TTC549 (cell line): ENCODE data around the gene PRL.

Experiments
- FAIRE-seq: peaks from 2 replicates; lab custom pipeline; 2012; peaks lifted over from hg19 to GRCh38; lab: Jason Lieb, UNC

PRL gene

GRCh38 chr6:22296936-22297335 lies at the start of gene PRL:
Gene PRL (minus strand): TSS chr6:22297036. CDS start chr6:22296982, 54 bp downstream.
- no peak for FAIRE-seq

GRCh38 chr6:22343864-22344263 lies 47.0 kb upstream of the PRL start:
- FAIRE-seq: no peak

DNA sequence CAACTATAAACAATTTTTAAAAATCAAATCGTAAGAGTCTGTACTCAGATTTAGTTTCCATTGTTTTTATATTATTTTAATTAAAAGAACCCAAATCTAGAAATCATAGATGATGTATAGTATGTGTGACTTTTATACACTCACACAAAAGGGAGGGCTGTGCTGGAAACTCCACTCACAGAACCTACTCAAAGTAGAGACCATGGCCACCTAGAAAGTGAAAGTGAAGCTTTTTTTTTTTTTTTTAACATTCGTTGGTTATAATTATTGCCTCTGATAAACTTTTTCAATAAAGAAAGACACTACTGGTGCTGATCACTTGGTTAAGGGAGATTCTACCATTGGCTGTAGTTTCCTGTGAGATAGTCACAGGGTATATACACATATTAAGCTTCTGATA lies 37.9 kb upstream of the PRL start:
- FAIRE-seq: no peak

GRCh38 chr6:22333802-22334201 lies 37.0 kb upstream of the PRL start:
- FAIRE-seq: no peak

DNA sequence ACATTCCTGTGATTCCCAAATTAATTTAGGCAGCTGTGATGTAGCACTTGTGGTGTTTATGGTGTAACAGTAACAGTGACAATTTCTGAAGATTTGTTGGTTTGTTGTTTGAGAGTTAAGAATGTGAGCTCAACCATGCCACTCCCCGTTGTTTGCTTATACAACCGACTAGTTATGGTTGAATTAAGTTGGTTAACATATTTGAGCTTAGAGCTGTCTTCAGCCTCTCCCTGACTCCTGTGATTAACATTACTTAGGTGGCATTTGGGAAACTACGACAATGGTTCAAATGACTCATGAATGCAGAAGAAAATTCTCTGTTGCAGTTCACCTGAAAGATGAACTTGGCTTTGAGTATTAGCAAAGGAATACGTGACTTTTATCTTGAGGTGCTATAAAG lies 35.9 kb upstream of the PRL start:
- FAIRE-seq: no peak

GRCh38 chr6:22332216-22332615 lies 35.4 kb upstream of the PRL start:
- no peak for FAIRE-seq

DNA sequence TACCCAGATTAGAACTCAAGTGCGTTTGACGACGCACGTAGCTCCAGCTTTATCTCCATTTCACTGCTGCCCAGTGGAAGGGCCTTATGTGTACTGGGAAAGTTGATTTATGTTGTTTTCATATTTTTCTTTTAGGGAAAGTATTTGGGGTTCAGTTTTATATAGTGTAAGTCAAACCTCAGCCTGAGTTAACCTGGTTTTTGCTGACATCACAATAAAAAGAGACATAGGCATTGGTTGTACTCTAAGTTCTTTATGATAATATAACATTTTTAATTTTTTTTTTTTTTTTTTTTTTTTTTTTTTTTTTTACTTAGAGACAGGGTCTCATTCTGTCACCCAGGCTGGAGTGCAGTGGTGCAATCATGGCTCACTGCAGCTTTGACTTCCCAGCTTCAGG lies 34.1 kb upstream of the PRL start:
- no peak for FAIRE-seq

DNA sequence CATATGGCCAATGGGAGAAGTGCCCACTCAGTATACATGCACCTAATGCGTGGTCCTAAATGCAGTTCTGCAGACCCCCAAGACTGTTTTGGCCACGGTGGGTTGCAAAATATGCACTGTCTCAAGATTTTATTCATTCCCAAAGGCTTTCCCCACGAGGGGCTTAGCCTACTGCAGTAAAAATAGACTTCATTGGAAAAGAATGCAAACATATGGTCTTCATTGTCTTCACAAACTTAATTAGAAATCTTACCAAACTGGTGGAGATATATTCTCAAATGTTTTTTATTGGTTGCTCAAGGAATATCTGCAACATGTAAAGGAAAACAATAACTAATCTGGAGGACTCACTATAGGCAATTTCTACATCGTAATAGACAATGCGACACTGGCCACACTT lies 31.6 kb upstream of the PRL start:
- no peak for FAIRE-seq

GRCh38 chr6:22327881-22328280 lies 31.0 kb upstream of the PRL start:
- no peak for FAIRE-seq

- no peak for FAIRE-seq
Observed at GRCh38 chr6:22326500-22326899, 29.7 kb upstream of the PRL start.

- no peak for FAIRE-seq
Observed at GRCh38 chr6:22325481-22325880, 28.6 kb upstream of the PRL start.

DNA sequence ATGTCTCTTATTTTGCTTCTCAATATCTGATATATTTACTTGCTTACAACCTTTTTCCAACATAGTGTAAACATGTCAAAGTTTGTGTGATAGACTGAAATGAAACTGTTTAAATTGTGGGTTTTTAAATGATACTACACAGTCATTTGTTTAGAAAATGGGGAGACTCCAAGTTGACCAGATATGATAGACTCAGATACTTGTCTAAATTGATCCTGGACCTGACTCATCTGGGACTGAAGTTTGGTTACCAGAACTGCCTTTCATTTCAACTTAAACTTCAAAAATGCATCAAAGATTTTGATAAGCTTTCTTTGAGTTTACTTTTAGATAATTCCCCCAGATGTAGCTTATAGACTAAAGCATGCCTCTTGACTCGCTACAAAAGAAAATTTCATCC lies 27.0 kb upstream of the PRL start:
- FAIRE-seq: no peak

- no peak for FAIRE-seq
Observed at GRCh38 chr6:22322103-22323030, 25.5 kb upstream of the PRL start.

GRCh38 chr6:22320750-22321149 lies 23.9 kb upstream of the PRL start:
- FAIRE-seq: no peak

DNA sequence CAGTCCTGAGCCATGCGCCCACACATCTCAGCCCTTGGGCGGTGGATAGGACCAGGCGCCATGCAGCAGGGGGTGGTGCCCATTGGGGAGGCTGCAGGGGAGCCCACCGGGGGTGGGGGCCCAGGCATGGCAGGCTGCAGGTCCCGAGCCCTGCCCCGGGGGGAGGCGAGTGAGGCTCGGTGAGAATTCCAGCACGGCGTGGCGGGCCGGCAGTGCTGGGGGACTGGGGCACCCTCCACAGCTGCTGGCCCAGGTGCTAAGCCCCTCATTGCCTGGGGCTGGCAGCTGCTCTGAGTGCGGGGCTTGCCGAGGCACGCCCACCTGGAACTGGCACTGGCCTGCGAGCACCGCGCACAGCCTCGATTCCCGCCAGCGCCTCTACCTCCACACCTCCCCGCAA lies 21.6 kb upstream of the PRL start:
- FAIRE-seq: no peak

DNA sequence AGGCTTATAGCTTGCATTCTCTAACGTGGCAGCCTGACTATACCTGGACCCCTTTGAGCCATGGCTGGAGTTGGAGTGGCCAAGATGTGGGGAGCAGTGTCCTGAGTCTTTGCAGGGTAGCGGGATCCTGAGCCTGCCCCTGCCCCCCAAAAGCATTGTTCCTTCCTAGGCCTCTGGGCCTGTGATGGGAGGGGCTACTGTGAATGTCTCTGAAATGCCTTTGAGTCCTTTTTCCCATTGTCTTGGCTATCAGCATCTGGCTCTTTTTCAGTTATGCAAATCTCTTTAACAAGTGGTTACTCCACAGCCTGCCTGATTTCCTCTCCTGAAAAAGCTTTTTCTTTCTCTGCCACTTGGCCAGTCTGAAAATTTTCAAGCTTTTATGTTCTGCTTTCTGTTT lies 17.0 kb upstream of the PRL start:
- FAIRE-seq: no peak

DNA sequence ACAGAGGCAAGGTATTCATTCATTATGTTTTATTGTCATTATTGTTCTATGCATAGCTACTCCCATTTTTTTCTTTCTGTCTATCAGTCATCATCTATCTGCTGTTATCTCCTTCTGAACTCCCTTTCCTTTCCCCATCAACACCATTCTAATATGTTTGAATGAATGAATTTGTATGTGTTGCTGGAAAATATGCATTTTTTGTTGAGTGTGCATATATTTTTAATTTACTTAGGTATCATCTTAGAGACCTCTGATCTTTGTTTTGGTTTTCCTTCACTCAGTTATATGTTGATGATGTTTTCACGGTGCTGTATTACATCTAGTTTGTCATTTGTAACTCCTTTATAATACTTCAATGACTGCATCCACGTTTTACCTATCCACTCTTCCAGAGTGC lies 12.1 kb upstream of the PRL start:
- FAIRE-seq: no peak

- no peak for FAIRE-seq
Observed at GRCh38 chr6:22306741-22307466, 10.1 kb upstream of the PRL start.

- FAIRE-seq: no peak
Observed at GRCh38 chr6:22302838-22303237, 6.0 kb upstream of the PRL start.

DNA sequence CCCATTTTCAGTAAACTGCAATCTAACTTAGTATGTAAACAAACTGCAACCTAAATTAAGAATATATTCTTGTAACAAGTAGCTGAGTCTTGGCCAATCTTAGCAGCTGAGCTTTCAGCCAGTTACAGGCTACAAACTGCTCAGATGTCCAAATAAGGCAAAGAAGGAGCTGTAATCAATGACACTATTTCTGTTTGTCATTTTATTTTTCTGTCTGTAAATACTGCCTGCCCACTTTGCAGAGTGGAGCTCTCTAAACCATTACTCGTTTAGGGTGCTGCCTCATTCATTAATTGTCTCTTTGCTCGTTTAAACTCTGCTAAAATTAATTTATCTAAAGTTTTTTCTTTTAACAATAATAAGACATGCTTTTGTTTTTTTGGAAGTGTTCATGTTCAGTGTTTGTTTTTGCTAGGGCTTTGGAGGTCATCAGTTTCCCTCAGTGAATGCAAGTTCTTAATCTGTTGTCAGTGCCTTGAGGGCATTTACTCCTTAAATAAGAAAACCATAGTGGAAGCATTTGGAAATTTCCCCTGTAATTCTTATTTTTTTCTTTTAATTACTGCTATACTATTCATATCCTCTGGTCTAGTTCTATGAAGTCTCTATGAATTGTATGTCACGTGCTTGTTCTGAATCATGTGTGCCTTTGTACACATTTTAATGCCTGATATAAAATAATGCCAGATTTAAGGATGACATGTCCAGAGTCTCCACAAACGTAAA lies 3.6 kb upstream of the PRL start:
- FAIRE-seq: no peak

- FAIRE-seq: no peak
Observed at GRCh38 chr6:22298475-22298890, 1.6 kb upstream of the PRL start.

DNA sequence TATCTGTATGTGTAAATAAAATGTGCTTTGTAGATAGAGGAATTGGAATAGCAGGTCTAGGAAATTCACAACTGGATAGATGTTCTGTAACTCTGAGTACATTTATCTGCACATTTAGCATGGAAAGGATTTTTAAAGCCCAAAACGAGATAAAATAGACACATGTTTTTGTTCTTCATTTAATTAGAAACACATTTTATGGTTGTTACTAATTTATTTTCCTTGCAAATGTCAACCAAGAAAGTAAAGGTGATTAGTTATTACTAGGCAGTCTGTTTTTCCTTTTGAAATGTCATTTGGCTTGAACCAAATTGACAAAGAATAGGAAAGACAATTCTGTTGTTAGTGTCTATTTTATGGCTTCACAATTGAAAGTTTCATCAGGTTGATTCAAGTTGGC lies 769 bp downstream of the PRL start:
- FAIRE-seq: no peak

DNA sequence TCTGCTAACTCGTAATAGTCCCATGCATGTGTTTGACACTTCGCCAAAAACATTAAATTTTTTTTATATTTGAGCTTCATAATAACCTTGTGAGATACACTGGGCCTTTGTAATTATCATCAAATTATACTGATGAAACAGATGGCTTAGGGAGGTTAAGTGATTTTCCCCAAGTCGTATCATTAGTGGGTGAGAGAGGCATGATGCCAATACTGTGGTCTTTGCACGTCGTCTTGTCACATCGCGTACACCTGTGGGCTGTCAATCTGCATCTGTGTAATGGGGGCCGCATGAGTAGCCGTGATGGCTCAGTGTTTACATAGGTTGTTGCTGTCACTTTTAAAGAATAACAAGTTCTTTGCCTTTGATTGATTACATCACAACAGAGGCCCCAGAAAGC lies 1.7 kb downstream of the PRL start:
- FAIRE-seq: no peak
